ENCODE results near the gene MPRIP. TPM values are rescaled to one million over a fixed set of nuclear protein-coding genes. Genes with fewer than 3 reads are reported as not detected.

The MPRIP gene
- total and polyA plus RNA-seq, 2 experiments from 2014 or later, result 91.7 to 202 TPM

DNA sequence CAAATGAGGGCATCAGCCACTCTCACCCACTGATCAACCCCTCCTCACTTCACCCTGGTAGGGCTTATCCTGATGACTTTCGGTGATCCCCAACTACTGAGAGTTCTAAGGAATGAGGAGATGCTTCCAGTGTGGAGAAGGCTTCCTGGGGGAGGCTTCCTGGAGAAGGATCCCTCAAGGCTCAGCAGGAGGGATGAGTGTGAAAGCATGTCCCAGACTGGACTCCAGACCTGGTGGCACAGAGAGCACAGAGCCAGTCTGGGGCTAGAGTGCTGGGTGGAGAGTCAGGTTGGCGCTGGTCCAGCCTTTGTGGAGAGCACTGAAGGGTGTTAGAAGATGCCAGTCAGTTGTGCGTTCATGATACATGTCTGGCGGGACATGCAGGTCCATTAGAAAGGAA, 110.1 kb downstream of the MPRIP start:
- Histone ChIP-seq H3K79me2 (no peaks in the 10 kb centered on the region), H3K27ac (no peak overlapping the region), H3K4me3 (no peak overlapping the region), H3K36me3 (replicated peaks; ENCODE audit: insufficient read depth, low read depth) (no peaks in the 10 kb centered on the region), H3K4me2 (no peak overlapping the region), H2AFZ (no peak overlapping the region), H3K9me3 (ENCODE audit: low read depth) (no peaks in the 10 kb centered on the region), H3K27me3 (no peaks in the 10 kb centered on the region), H3K4me1 (ENCODE audit: insufficient read depth) (no peaks in the 10 kb centered on the region), H3K9me2 (replicated peaks; ENCODE audit: insufficient read depth) (no peaks in the 10 kb centered on the region), H4K20me1 (ENCODE audit: insufficient read depth, poor library complexity, severe bottlenecking) (no peaks in the 10 kb centered on the region)
- TF ChIP-seq, protein P1, sequence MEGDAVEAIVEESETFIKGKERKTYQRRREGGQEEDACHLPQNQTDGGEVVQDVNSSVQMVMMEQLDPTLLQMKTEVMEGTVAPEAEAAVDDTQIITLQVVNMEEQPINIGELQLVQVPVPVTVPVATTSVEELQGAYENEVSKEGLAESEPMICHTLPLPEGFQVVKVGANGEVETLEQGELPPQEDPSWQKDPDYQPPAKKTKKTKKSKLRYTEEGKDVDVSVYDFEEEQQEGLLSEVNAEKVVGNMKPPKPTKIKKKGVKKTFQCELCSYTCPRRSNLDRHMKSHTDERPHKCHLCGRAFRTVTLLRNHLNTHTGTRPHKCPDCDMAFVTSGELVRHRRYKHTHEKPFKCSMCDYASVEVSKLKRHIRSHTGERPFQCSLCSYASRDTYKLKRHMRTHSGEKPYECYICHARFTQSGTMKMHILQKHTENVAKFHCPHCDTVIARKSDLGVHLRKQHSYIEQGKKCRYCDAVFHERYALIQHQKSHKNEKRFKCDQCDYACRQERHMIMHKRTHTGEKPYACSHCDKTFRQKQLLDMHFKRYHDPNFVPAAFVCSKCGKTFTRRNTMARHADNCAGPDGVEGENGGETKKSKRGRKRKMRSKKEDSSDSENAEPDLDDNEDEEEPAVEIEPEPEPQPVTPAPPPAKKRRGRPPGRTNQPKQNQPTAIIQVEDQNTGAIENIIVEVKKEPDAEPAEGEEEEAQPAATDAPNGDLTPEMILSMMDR (IDR thresholded peaks at IDR 0.05; ENCODE audit: poor library complexity), result no peak
- TF ChIP-seq EZH2 (IDR thresholded peaks at IDR 0.05; ENCODE audit: borderline replicate concordance) (no peak), EZH2phosphoT487 (IDR thresholded peaks at IDR 0.05; ENCODE audit: low read depth, severe bottlenecking, unreplicated experiment) (no peak)
- DNase-seq (ENCODE audit: low spot score), result no peak
- 97% methylated on average over 4 of the region's 4 CpGs for WGBS (ENCODE audit: low lambda C conversion rate, missing lambda C conversion rate)

DNA sequence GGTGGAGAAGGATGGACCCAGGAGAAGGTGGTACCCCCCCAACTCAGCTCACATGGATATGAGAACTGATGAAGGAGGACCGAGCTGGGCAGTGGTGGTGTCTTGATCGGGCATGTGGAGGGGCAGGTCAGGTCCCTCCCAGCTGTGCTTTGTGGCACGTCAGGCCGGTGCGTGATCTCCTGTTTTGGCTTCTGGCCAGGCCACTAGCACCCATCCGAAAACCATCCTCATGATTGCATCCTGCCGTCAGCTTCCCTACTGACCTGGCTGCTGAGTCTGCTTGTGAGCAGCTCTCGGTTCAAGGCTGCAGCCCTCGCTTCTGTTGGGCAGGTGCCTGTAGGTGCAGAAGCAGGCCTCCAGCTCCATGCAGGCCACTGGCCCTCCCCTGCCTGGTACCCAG, 110.8 kb downstream of the MPRIP start:
- no peaks in the 10 kb centered on the region for H3K79me2 ChIP-seq
- no peak overlapping the region for H3K27ac ChIP-seq
- no peaks in the 10 kb centered on the region for H3K4me1 ChIP-seq (ENCODE audit: insufficient read depth)
- H4K20me1 ChIP-seq (ENCODE audit: insufficient read depth, poor library complexity, severe bottlenecking), result no peaks in the 10 kb centered on the region
- no peaks in the 10 kb centered on the region for H3K9me2 ChIP-seq (replicated peaks; ENCODE audit: insufficient read depth)
- 96% methylated on average over 9 of the region's 9 CpGs for WGBS (ENCODE audit: low lambda C conversion rate, missing lambda C conversion rate)
- no peak overlapping the region for H3K4me3 ChIP-seq
- H3K27me3 ChIP-seq, result no peaks in the 10 kb centered on the region
- no peaks in the 10 kb centered on the region for H3K9me3 ChIP-seq (ENCODE audit: low read depth)
- no peaks in the 10 kb centered on the region for H3K36me3 ChIP-seq (replicated peaks; ENCODE audit: insufficient read depth, low read depth)
- no peak for DNase-seq (ENCODE audit: low spot score)
- TF ChIP-seq EZH2phosphoT487 (IDR thresholded peaks at IDR 0.05; ENCODE audit: low read depth, severe bottlenecking, unreplicated experiment) (no peak), EZH2 (IDR thresholded peaks at IDR 0.05; ENCODE audit: borderline replicate concordance) (no peak)
- TF ChIP-seq, protein P1 (IDR thresholded peaks at IDR 0.05; ENCODE audit: poor library complexity), result no peak
- H3K4me2 ChIP-seq, result no peak overlapping the region
- H2AFZ ChIP-seq, result no peak overlapping the region

DNA sequence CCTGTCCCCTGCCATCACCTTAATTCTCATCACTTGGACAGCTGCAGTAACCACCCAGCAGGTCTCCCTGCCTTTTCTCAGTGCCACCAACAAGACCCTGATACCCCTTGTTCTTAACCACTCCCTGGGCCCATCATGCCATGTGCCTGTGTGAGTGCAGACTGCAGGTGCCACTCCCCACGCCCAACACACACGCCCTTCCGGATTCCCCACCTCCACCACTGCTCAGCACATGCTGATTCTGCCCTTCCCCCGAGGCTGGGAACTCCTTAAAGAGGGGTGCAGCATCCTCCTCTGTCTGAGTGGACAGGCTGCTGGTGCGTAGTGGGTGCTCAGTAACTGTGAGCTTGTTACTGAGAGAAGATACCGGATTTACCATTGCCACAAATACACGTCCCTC, 111.5 kb downstream of the MPRIP start:
- Histone ChIP-seq H3K4me3 (no peak overlapping the region), H2AFZ (no peak overlapping the region), H3K9me3 (ENCODE audit: low read depth) (no peaks in the 10 kb centered on the region), H3K9me2 (replicated peaks; ENCODE audit: insufficient read depth) (no peaks in the 10 kb centered on the region), H4K20me1 (ENCODE audit: insufficient read depth, poor library complexity, severe bottlenecking) (no peaks in the 10 kb centered on the region), H3K36me3 (replicated peaks; ENCODE audit: insufficient read depth, low read depth) (no peaks in the 10 kb centered on the region), H3K27me3 (no peaks in the 10 kb centered on the region), H3K4me2 (no peak overlapping the region), H3K4me1 (ENCODE audit: insufficient read depth) (no peaks in the 10 kb centered on the region), H3K27ac (no peak overlapping the region), H3K79me2 (no peaks in the 10 kb centered on the region)
- no peak for TF ChIP-seq EZH2 (IDR thresholded peaks at IDR 0.05; ENCODE audit: borderline replicate concordance)
- TF ChIP-seq, protein P1 (IDR thresholded peaks at IDR 0.05; ENCODE audit: poor library complexity), result no peak
- no peak for TF ChIP-seq EZH2phosphoT487 (IDR thresholded peaks at IDR 0.05; ENCODE audit: low read depth, severe bottlenecking, unreplicated experiment)
- WGBS (ENCODE audit: low lambda C conversion rate, missing lambda C conversion rate), result 94% methylated on average over 6 of the region's 7 CpGs
- DNase-seq (ENCODE audit: low spot score), result no peak

DNA sequence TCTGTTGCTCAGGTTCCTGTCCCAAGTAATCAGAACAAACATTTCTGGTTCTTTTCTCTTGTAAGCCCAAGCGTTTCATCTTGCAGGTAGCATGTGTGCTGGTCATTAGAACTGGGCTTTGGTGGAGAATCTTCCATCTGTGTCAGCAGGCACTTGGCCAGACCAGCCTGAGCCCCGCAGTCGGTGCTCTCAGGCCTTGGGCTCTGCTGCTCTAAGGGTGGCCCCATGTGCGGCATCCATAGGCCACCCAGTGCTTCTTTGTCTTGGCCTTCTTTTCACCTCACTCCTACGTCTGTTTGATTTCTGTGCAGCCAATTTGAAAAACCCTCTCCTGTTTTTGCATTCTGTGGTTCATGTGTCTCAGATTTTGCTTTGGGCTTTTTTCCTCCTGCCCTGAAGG, 112.3 kb downstream of the MPRIP start:
- no peaks in the 10 kb centered on the region for H3K79me2 ChIP-seq
- TF ChIP-seq, protein P1 (IDR thresholded peaks at IDR 0.05; ENCODE audit: poor library complexity), result no peak
- TF ChIP-seq EZH2phosphoT487 (IDR thresholded peaks at IDR 0.05; ENCODE audit: low read depth, severe bottlenecking, unreplicated experiment) (no peak), EZH2 (IDR thresholded peaks at IDR 0.05; ENCODE audit: borderline replicate concordance) (no peak)
- H3K36me3 ChIP-seq (replicated peaks; ENCODE audit: insufficient read depth, low read depth), result no peaks in the 10 kb centered on the region
- H2AFZ ChIP-seq, result no peak overlapping the region
- DNase-seq (ENCODE audit: low spot score), result no peak
- no peaks in the 10 kb centered on the region for H3K9me2 ChIP-seq (replicated peaks; ENCODE audit: insufficient read depth)
- no peaks in the 10 kb centered on the region for H4K20me1 ChIP-seq (ENCODE audit: insufficient read depth, poor library complexity, severe bottlenecking)
- H3K4me3 ChIP-seq, result no peak overlapping the region
- H3K27me3 ChIP-seq, result no peaks in the 10 kb centered on the region
- H3K9me3 ChIP-seq (ENCODE audit: low read depth), result no peaks in the 10 kb centered on the region
- no peak overlapping the region for H3K4me2 ChIP-seq
- H3K4me1 ChIP-seq (ENCODE audit: insufficient read depth), result no peaks in the 10 kb centered on the region
- no peak overlapping the region for H3K27ac ChIP-seq
- 93% methylated on average over 5 of the region's 5 CpGs for WGBS (ENCODE audit: low lambda C conversion rate, missing lambda C conversion rate)
